SK-N-SH treated with all-trans-retinoic acid at 6 μM for 48 hours (cell line): ENCODE data around the gene DAB2IP.

ENCODE experiments used
- ATAC-seq: fragments of 200-7000 bp; cut with Tn5 transposase; 3 replicates; pipeline ENCODE4 v1.9.1; 2020; ENCODE audit warnings: mild to moderate bottlenecking, moderate library complexity
- ARNTL ChIP-seq: fragments of 450-650 bp; formaldehyde crosslinking; IDR thresholded peaks from 2 replicates; pipeline ENCODE4 v1.5.0; 2020; ENCODE audit warnings: low read depth, mild to moderate bottlenecking, moderate library complexity, borderline replicate concordance
- BACH2 ChIP-seq: fragments of 250-450 bp; sonication (Bioruptor Pico); IDR thresholded peaks from 2 replicates; pipeline ENCODE4 v1.9.0; 2021; ENCODE audit warnings: mild to moderate bottlenecking, borderline replicate concordance
- CSDC2 ChIP-seq: fragments of 250-450 bp; sonication (Bioruptor Pico); IDR thresholded peaks from 2 replicates; pipeline ENCODE4 v1.5.0; 2020; ENCODE audit warnings: mild to moderate bottlenecking, moderate library complexity
- ESRRG ChIP-seq: fragments of 250-450 bp; sonication (Bioruptor Pico); IDR thresholded peaks from 2 replicates; pipeline ENCODE4 v1.6.1; 2021; ENCODE audit warnings: mild to moderate bottlenecking
- GLIS3 ChIP-seq: fragments of 250-450 bp; sonication (Bioruptor Pico); IDR thresholded peaks from 2 replicates; pipeline ENCODE4 v1.5.0; 2020; ENCODE audit warnings: mild to moderate bottlenecking, moderate library complexity
- OSR1 ChIP-seq: fragments of 250-450 bp; sonication (Bioruptor Pico); IDR thresholded peaks from 2 replicates; pipeline ENCODE4 v1.8.0; 2022; ENCODE audit warnings: moderate library complexity, mild to moderate bottlenecking, inconsistent platforms
- PATZ1 ChIP-seq: fragments of 250-450 bp; sonication (Bioruptor Pico); IDR thresholded peaks from 2 replicates; pipeline ENCODE4 v1.8.0; 2020; ENCODE audit warnings: mild to moderate bottlenecking, moderate library complexity, borderline replicate concordance
- PPARA ChIP-seq: fragments of 250-450 bp; sonication (Bioruptor Pico); IDR thresholded peaks from 2 replicates; pipeline ENCODE4 v1.5.0; 2020; ENCODE audit warnings: mild to moderate bottlenecking, borderline replicate concordance
- RARB ChIP-seq: fragments of 250-450 bp; sonication (Bioruptor Pico); IDR thresholded peaks from 2 replicates; pipeline ENCODE4 v1.8.0; 2021; ENCODE audit warnings: mild to moderate bottlenecking, moderate library complexity
- SNAI2 ChIP-seq: fragments of 250-450 bp; sonication (Bioruptor Pico); IDR thresholded peaks from 2 replicates; pipeline ENCODE4 v1.5.0; 2020; ENCODE audit warnings: mild to moderate bottlenecking, moderate library complexity
- TCF4 ChIP-seq: fragments of 250-450 bp; sonication (Bioruptor Pico); IDR thresholded peaks from 2 replicates; pipeline ENCODE4 v1.8.0; 2021; ENCODE audit warnings: mild to moderate bottlenecking, moderate library complexity, borderline replicate concordance
- TOX ChIP-seq: fragments of 250-450 bp; sonication (Bioruptor Pico); IDR thresholded peaks from 2 replicates; pipeline ENCODE4 v1.8.0; 2021; ENCODE audit warnings: mild to moderate bottlenecking, moderate library complexity, borderline replicate concordance
- ZC3H10 ChIP-seq: fragments of 250-450 bp; sonication (Bioruptor Pico); IDR thresholded peaks from 2 replicates; pipeline ENCODE4 v1.5.1; 2021; ENCODE audit warnings: mild to moderate bottlenecking, moderate library complexity
- ZFP3 ChIP-seq: fragments of 250-450 bp; sonication (Bioruptor Pico); IDR thresholded peaks from 2 replicates; pipeline ENCODE4 v1.5.0; 2020; ENCODE audit warnings: mild to moderate bottlenecking, moderate library complexity
- ZFP30 ChIP-seq: fragments of 450-650 bp; formaldehyde crosslinking; IDR thresholded peaks from 2 replicates; pipeline ENCODE4 v1.5.0; 2022; ENCODE audit warnings: mild to moderate bottlenecking, moderate library complexity
- ZNF565 ChIP-seq: fragments of 450-650 bp; formaldehyde crosslinking; conservative IDR thresholded peaks from 2 replicates; pipeline ENCODE4 v1.5.0; 2020; ENCODE audit warnings: low read depth, mild to moderate bottlenecking, moderate library complexity
- ZNF70 ChIP-seq: fragments of 450-650 bp; formaldehyde crosslinking; IDR thresholded peaks from 2 replicates; pipeline ENCODE4 v1.5.0; 2020; ENCODE audit warnings: mild to moderate bottlenecking, moderate library complexity
- TF ChIP-seq, protein P1 (sequence below): fragments of 250-450 bp; sonication (Bioruptor Pico); IDR thresholded peaks from 2 replicates; pipeline ENCODE4 v1.8.0; 2021; ENCODE audit warnings: low read depth, mild to moderate bottlenecking, moderate library complexity, borderline replicate concordance
- TF ChIP-seq, protein P2 (sequence below): fragments of 250-450 bp; sonication (Bioruptor Pico); IDR thresholded peaks from 2 replicates; pipeline ENCODE4 v1.5.1; 2021; ENCODE audit warnings: mild to moderate bottlenecking, moderate library complexity

DAB2IP gene

GRCh38 chr9:121638901-121639592 is 12.4 kb upstream of the DAB2IP start (continued):
- TF ChIP-seq, protein P1, sequence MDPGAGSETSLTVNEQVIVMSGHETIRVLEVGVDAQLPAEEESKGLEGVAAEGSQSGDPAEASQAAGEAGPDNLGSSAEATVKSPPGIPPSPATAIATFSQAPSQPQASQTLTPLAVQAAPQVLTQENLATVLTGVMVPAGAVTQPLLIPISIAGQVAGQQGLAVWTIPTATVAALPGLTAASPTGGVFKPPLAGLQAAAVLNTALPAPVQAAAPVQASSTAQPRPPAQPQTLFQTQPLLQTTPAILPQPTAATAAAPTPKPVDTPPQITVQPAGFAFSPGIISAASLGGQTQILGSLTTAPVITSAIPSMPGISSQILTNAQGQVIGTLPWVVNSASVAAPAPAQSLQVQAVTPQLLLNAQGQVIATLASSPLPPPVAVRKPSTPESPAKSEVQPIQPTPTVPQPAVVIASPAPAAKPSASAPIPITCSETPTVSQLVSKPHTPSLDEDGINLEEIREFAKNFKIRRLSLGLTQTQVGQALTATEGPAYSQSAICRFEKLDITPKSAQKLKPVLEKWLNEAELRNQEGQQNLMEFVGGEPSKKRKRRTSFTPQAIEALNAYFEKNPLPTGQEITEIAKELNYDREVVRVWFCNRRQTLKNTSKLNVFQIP (CRISPR knock-in tag): no peak
- TF ChIP-seq TCF4 (CRISPR knock-in tag) (no peak), OSR1 (no peak), ARNTL (CRISPR knock-in tag) (no peak), ZFP3 (CRISPR knock-in tag) (no peak), SNAI2 (CRISPR knock-in tag) (no peak), BACH2 (no peak), PPARA (no peak), GLIS3 (CRISPR knock-in tag) (no peak)

GRCh38 chr9:121639619-121640018 is 11.8 kb upstream of the DAB2IP start:
- ATAC-seq: no peak

DNA sequence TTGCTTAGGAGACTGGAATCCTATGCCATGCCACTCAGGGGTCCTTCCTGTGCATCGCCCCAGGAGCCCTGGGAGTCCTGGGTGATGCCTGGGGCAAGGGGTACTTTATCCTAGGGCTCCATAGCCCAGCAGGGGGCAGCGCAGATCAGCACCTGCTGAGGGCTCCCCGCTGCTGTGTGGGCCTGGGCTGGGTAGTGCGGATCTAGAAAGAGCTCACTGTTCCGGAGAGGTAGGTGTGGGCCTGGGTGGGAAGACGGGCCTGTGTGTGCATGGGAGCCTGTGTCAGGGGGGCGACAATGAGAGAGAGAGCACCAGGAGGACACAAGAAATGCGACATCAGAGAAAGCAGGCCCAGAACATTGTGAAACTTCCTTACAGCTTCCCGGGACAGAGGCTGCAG is 11.4 kb upstream of the DAB2IP start:
- TF ChIP-seq RARB (CRISPR knock-in tag) (no peak), OSR1 (no peak), ZFP3 (CRISPR knock-in tag) (peak; percentile 69; the same call in 1 of the 2 replicates), TOX (no peak), BACH2 (no peak)
- peak; percentile 83 for ATAC-seq

More at GRCh38 chr9:121639619-121640018, 11.8 kb upstream of the DAB2IP start:
- TF ChIP-seq SNAI2 (CRISPR knock-in tag): no peak
- no peak for TF ChIP-seq RARB (CRISPR knock-in tag)
- TF ChIP-seq, protein P2, sequence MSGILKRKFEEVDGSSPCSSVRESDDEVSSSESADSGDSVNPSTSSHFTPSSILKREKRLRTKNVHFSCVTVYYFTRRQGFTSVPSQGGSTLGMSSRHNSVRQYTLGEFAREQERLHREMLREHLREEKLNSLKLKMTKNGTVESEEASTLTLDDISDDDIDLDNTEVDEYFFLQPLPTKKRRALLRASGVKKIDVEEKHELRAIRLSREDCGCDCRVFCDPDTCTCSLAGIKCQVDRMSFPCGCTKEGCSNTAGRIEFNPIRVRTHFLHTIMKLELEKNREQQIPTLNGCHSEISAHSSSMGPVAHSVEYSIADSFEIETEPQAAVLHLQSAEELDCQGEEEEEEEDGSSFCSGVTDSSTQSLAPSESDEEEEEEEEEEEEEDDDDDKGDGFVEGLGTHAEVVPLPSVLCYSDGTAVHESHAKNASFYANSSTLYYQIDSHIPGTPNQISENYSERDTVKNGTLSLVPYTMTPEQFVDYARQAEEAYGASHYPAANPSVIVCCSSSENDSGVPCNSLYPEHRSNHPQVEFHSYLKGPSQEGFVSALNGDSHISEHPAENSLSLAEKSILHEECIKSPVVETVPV (CRISPR knock-in tag): no peak
- no peak for TF ChIP-seq PATZ1 (CRISPR knock-in tag)
- TF ChIP-seq, protein P1 (CRISPR knock-in tag): no peak
- TF ChIP-seq ESRRG (CRISPR knock-in tag): no peak
- no peak for TF ChIP-seq GLIS3 (CRISPR knock-in tag)
- no peak for TF ChIP-seq ZNF70 (CRISPR knock-in tag)
- TF ChIP-seq BACH2: no peak
- no peak for TF ChIP-seq OSR1
- TF ChIP-seq TOX: no peak
- TF ChIP-seq ZFP30: no peak

DNA sequence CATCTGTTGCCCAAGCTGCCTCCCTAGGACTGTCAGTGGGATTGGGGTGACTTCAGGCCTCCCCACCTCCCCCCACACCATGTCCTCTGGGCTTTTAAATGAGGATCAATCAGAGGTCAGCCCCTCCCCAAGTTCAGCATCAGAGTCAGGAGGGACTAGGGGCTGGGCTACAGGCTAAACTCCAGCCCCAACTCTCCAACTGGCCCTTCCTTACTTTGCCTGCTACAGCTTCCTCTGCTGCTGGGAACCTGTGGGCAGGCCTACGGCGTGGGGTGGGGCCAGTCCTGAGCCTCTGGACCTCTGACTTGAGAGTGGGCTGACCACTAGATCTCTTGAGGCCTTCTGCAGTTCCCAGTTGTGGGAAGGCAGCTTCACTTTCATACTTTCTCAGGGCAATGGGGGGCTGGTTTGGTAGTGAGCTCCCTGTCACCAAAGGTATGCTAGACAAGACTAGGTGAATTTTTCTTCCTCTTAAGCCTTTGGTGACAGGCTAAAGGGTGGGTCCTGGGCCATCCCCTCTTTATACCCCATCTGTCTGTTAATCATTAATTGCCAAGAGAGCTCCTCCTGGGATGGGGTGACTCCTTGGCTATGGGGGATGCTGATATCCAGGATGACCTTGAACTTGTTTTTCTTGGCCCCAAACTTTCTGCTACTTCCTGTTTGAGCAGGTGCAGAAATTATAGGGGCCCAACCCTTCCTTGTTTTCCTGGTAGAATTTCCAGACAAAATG is 10.8 kb upstream of the DAB2IP start:
- no peak for ATAC-seq
- no peak for TF ChIP-seq TCF4 (CRISPR knock-in tag)
- no peak for TF ChIP-seq ZNF565 (CRISPR knock-in tag)
- TF ChIP-seq ZNF70 (CRISPR knock-in tag): no peak
- TF ChIP-seq ZC3H10 (CRISPR knock-in tag): no peak
- TF ChIP-seq RARB (CRISPR knock-in tag): no peak

GRCh38 chr9:121641224-121641611 is 10.2 kb upstream of the DAB2IP start:
- no peak for ATAC-seq
- TF ChIP-seq CSDC2 (no peak), ESRRG (CRISPR knock-in tag) (no peak), PATZ1 (CRISPR knock-in tag) (no peak), PPARA (no peak), SNAI2 (CRISPR knock-in tag) (no peak), ZNF565 (CRISPR knock-in tag) (no peak), BACH2 (no peak), ZNF70 (CRISPR knock-in tag) (no peak), TOX (no peak)
- TF ChIP-seq, protein P2 (CRISPR knock-in tag): no peak
- TF ChIP-seq, protein P1 (CRISPR knock-in tag): no peak
